GM12801 (cell line): ENCODE results near the gene UVRAG.

ENCODE experiments used
- TF ChIP-seq, protein P1 (sequence below): IDR thresholded peaks from one replicate; pipeline ENCODE4 v1.5.1; 2011; ENCODE audit warnings: control low read depth; ENCODE audit not compliant: insufficient read length; ENCODE audit errors: extremely low read depth

Gene UVRAG

DNA sequence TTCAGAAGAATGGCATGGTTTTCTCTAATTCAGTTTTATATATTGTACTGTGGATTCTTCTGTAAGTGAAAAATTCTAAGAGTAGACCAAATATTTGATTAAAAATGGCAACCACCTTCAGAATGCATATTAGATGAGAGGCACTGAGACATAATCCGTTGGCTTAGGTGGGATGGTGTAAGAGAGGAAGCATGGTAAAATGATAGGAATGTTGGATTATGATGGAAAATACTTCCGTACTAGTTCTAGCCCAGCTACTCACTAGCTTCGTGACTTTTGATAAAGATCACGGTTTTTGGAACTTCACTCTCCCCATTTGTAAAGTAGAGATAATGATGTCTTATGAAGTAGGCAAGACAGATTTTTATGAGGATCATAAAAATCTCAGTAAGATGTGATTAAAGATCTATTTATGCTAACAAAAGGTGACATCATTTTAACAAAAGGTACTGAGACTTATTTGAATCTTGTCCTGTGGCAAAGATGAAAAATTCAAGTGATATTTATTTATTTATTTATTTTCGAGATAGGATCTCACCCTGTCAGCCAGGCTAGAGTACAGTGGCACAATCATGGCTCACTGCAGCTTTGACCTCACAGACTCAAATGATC is 37.5 kb downstream of the UVRAG start:
- TF ChIP-seq, protein P1, sequence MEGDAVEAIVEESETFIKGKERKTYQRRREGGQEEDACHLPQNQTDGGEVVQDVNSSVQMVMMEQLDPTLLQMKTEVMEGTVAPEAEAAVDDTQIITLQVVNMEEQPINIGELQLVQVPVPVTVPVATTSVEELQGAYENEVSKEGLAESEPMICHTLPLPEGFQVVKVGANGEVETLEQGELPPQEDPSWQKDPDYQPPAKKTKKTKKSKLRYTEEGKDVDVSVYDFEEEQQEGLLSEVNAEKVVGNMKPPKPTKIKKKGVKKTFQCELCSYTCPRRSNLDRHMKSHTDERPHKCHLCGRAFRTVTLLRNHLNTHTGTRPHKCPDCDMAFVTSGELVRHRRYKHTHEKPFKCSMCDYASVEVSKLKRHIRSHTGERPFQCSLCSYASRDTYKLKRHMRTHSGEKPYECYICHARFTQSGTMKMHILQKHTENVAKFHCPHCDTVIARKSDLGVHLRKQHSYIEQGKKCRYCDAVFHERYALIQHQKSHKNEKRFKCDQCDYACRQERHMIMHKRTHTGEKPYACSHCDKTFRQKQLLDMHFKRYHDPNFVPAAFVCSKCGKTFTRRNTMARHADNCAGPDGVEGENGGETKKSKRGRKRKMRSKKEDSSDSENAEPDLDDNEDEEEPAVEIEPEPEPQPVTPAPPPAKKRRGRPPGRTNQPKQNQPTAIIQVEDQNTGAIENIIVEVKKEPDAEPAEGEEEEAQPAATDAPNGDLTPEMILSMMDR = no peak

DNA sequence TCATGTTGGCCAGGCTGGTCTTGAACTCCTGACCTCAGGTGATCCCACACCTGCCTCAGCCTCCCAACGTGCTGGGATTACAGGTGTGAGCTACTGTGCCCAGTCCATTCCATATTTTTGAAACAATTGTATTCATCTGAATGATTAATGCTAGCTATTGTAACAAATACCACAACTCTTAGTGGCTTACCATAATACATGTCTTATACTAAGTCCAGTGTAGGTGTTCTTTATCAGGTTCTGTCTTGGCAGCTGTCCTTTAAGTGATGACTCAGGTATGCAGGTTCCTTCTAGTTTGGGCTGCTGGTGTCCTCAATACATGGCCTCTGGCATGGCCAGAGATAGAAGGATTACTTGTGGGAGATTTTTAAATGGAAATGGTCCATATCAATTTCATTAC is 39.0 kb downstream of the UVRAG start:
- TF ChIP-seq, protein P1 = no peak

DNA sequence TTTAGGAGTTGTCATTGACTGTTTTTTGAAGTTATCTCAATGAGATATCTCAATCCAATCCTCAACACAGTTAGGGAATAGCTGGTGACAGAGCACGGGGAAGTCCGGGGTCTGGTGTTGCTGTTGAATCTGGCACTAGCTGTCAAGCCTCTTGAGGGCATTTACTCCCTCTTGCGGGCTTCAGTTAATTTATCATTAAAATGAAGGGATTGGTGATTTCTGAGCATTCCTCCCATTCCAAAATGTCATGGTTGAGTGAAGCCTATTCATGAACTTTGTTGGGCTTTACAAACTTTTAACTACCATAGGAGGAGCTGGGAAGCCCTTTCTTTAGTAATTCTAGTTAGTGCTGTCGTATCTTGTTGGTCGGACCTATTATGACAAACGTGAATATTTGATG is 40.2 kb downstream of the UVRAG start:
- TF ChIP-seq, protein P1 = no peak

GRCh38 chr11:75856912-75857311 is 41.9 kb downstream of the UVRAG start:
- TF ChIP-seq, protein P1 = no peak

- TF ChIP-seq, protein P1 = no peak
Measured at GRCh38 chr11:75858042-75858441, 43.0 kb downstream of the UVRAG start.

DNA sequence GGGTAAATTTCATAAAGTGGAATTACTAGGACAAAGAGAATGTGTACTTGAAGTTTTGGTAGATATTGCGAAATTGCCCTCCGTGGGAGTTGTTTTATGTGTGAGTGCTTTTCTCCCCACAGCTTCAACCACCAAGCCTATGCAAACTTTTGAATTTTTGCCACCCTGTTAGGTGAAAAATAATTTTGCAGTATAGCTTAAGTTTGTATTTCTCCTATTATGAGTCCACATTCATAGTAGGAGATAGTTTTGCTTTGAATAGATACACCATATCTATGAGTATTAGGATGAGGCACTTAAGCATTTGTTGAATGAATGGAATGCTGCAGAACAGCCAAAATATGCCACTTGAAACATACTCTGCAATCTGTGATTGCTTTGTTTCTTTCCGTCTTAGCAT is 43.6 kb downstream of the UVRAG start:
- TF ChIP-seq, protein P1 = no peak

- TF ChIP-seq, protein P1 = no peak
Measured at GRCh38 chr11:75859614-75860013, 44.6 kb downstream of the UVRAG start.

DNA sequence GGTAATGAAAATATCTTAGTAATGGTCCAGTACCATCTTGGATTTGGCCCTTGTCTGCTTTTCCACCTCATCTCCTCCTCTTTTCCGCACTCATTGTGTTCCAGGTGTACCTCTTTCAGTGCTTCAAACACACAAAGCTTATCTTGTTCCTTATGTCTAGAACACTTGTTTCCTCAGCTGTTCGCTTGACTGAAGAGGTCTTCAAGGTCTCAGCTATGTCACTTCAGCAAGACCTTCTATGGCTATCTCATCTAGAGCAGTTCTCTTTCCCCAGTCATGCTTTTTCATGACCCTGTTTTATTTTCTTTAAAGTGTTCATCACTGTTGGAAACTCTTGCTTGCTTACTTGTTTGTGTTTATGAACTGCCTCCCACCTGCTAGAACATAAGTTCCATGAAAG is 47.4 kb downstream of the UVRAG start:
- TF ChIP-seq, protein P1 = no peak
